H9 (cell line): ENCODE measurements around the gene TMEM44. TPM values are rescaled to one million over a fixed set of nuclear protein-coding genes. Genes with fewer than 3 reads are reported as not detected.
A peak's percentile ranks its signal among the peaks of the same experiment; 100 is the strongest.

Experiments used
- DNase-seq: peaks from one replicate; pipeline ENCODE4 v3.0.0-alpha.2; 2017
- H2AFZ ChIP-seq: one replicate; pipeline ENCODE4 v1.6.1; 2013; ENCODE audit warnings: mild to moderate bottlenecking, low read length, control low read depth, moderate library complexity
- H2AK5ac ChIP-seq: 2 replicates; pipeline ENCODE4 v1.6.1; 2013; ENCODE audit warnings: low read length, control low read depth, mixed read lengths; ENCODE audit not compliant: insufficient read length
- H2BK120ac ChIP-seq: one replicate; pipeline ENCODE4 v1.6.1; 2013; ENCODE audit warnings: low read depth, mild to moderate bottlenecking, low read length, control low read depth, inconsistent platforms; ENCODE audit not compliant: poor library complexity, severe bottlenecking
- H2BK12ac ChIP-seq: 2 replicates; pipeline ENCODE4 v1.6.1; 2013; ENCODE audit warnings: low read length, control low read depth, mixed read lengths, low read depth; ENCODE audit not compliant: insufficient read length
- H2BK15ac ChIP-seq: 2 replicates; pipeline ENCODE4 v1.6.1; 2013; ENCODE audit warnings: low read depth, low read length, control low read depth
- H2BK20ac ChIP-seq: one replicate; pipeline ENCODE4 v1.6.1; 2013; ENCODE audit warnings: low read depth, mild to moderate bottlenecking, low read length, control low read depth, inconsistent platforms; ENCODE audit not compliant: poor library complexity, severe bottlenecking
- H2BK5ac ChIP-seq: 2 replicates; pipeline ENCODE4 v1.6.1; 2013; ENCODE audit warnings: low read length, control low read depth, mixed read lengths; ENCODE audit not compliant: insufficient read length
- H3K14ac ChIP-seq: 2 replicates; pipeline ENCODE4 v1.6.1; 2013; ENCODE audit warnings: low read length, control low read depth; ENCODE audit not compliant: insufficient read depth
- H3K18ac ChIP-seq: 2 replicates; pipeline ENCODE4 v1.6.1; 2013; ENCODE audit warnings: low read depth, mild to moderate bottlenecking, mixed read lengths, low read length, control low read depth; ENCODE audit not compliant: insufficient read length
- H3K23ac ChIP-seq: 2 replicates; pipeline ENCODE4 v1.6.1; 2013; ENCODE audit warnings: low read length, control low read depth, mixed read lengths, low read depth; ENCODE audit not compliant: insufficient read length
- H3K23me2 ChIP-seq: 2 replicates; pipeline ENCODE4 v1.6.1; 2013; ENCODE audit warnings: low read depth, mild to moderate bottlenecking, mixed read lengths, low read length, control low read depth; ENCODE audit not compliant: insufficient read length, poor library complexity, severe bottlenecking
- H3K27ac ChIP-seq: 2 replicates; pipeline ENCODE4 v1.5.1; 2013; ENCODE audit warnings: low read length, control low read depth, mixed read lengths, low read depth; ENCODE audit not compliant: insufficient read length
- H3K27me3 ChIP-seq: 2 replicates; pipeline ENCODE4 v1.6.1; 2013; ENCODE audit warnings: low read length, control low read depth, inconsistent platforms; ENCODE audit not compliant: insufficient read depth
- H3K4ac ChIP-seq: 2 replicates; pipeline ENCODE4 v1.6.1; 2013; ENCODE audit warnings: low read depth, mild to moderate bottlenecking, control low read depth, inconsistent platforms, low read length, moderate library complexity
- H3K4me1 ChIP-seq: 2 replicates; pipeline ENCODE4 v1.6.1; 2013; ENCODE audit warnings: low read length, control low read depth, inconsistent platforms; ENCODE audit not compliant: insufficient read depth
- H3K4me2 ChIP-seq: 2 replicates; pipeline ENCODE4 v1.6.1; 2013; ENCODE audit warnings: low read length, control low read depth, mixed read lengths; ENCODE audit not compliant: insufficient read length, insufficient read depth
- H3K56ac ChIP-seq: 2 replicates; pipeline ENCODE4 v1.6.1; 2013; ENCODE audit warnings: low read depth, mild to moderate bottlenecking, mixed read lengths, low read length, control low read depth; ENCODE audit not compliant: insufficient read length
- H3K79me1 ChIP-seq: 2 replicates; pipeline ENCODE4 v1.6.1; 2013; ENCODE audit warnings: low read depth, mild to moderate bottlenecking, moderate library complexity, low read length, control low read depth, inconsistent platforms; ENCODE audit not compliant: insufficient read depth, poor library complexity, severe bottlenecking
- H3K79me2 ChIP-seq: 2 replicates; pipeline ENCODE4 v1.6.1; 2013; ENCODE audit warnings: low read length, control low read depth, inconsistent platforms; ENCODE audit not compliant: insufficient read depth
- H3K9ac ChIP-seq: 2 replicates; pipeline ENCODE4 v1.6.1; 2013; ENCODE audit warnings: low read length, control low read depth, mixed read lengths; ENCODE audit not compliant: insufficient read length; ENCODE audit errors: extremely low read depth
- H3K9me3 ChIP-seq: one replicate; pipeline ENCODE4 v1.6.1; 2013; ENCODE audit warnings: low read depth, low read length, inconsistent platforms; ENCODE audit not compliant: control insufficient read depth
- H3T11ph ChIP-seq: one replicate; pipeline ENCODE4 v1.6.1; 2013; ENCODE audit warnings: mild to moderate bottlenecking, low read length, control low read depth, inconsistent platforms
- H4K20me1 ChIP-seq: one replicate; pipeline ENCODE4 v1.6.1; 2013; ENCODE audit not compliant: control insufficient read depth, insufficient read length, insufficient read depth
- H4K5ac ChIP-seq: 2 replicates; pipeline ENCODE4 v1.6.1; 2013; ENCODE audit warnings: low read depth, mild to moderate bottlenecking, mixed read lengths, low read length, control low read depth; ENCODE audit not compliant: insufficient read length
- H4K8ac ChIP-seq: replicated peaks from 2 replicates; pipeline ENCODE4 v1.6.1; 2013; ENCODE audit warnings: low read length, control low read depth, mixed read lengths, low read depth; ENCODE audit not compliant: insufficient read length
- H4K91ac ChIP-seq: 2 replicates; pipeline ENCODE4 v1.6.1; 2013; ENCODE audit warnings: low read depth, mild to moderate bottlenecking, moderate library complexity, mixed read lengths, low read length, control low read depth; ENCODE audit not compliant: insufficient read length
- H3K27ac Mint-ChIP-seq, 3 experiments: 2 replicates in 2 of 3; 3 replicates in 1 of 3; pipeline ENCODE4 v1.8.0; 2020 to 2021; ENCODE audit warnings: mixed read lengths in 3 of 3, mild to moderate bottlenecking in 1 of 3, moderate library complexity in 1 of 3
- H3K27me3 Mint-ChIP-seq: 2 replicates; pipeline ENCODE4 v1.8.0; 2021; ENCODE audit warnings: low read depth, mild to moderate bottlenecking, moderate library complexity, mixed read lengths
- H3K36me3 Mint-ChIP-seq, 3 experiments: 2 replicates in 2 of 3; 3 replicates in 1 of 3; pipeline ENCODE4 v1.8.0; 2020 to 2021; ENCODE audit warnings: low read depth in 3 of 3, mixed read lengths in 3 of 3; ENCODE audit not compliant: insufficient read depth in 1 of 3
- H3K4me1 Mint-ChIP-seq, 2 experiments: 2 replicates each; pipeline ENCODE4 v1.8.0; 2020; ENCODE audit warnings: mixed read lengths in 2 of 2
- H3K4me3 Mint-ChIP-seq, 2 experiments: 2 replicates in 1 of 2; 3 replicates in 1 of 2; pipeline ENCODE4 v1.8.0; 2020 to 2021; ENCODE audit warnings: mild to moderate bottlenecking in 2 of 2, mixed read lengths in 2 of 2, moderate library complexity in 1 of 2
- H3K9me3 Mint-ChIP-seq, 2 experiments: 2 replicates in 1 of 2; 3 replicates in 1 of 2; pipeline ENCODE4 v1.8.0; 2020; ENCODE audit warnings: mild to moderate bottlenecking in 2 of 2, mixed read lengths in 2 of 2, moderate library complexity in 1 of 2
- WGBS: extraction: QIAGEN DNeasy Blood & Tissue Kit; methylation state at CpG from one replicate; pipeline ENCODE4 v1.1.7; 2013; ENCODE audit warnings: missing lambda C conversion rate, low lambda C conversion rate, mixed read lengths; ENCODE audit not compliant: insufficient read length; ENCODE audit errors: extremely low coverage; 5-methylcytosine and 5-hydroxymethylcytosine counted together
- total RNA-seq: library from RNA; stranded (reverse); gene quantifications from 2 replicates; pipeline ENCODE4 v1.2.1, GENCODE V29; 2021
- TF ChIP-seq, protein P1 (sequence below): fragments of 200-600 bp; sonication (generic); conservative IDR thresholded peaks from 3 replicates; pipeline ENCODE4 v1.8.0; 2021; ENCODE audit warnings: antibody characterized with exemption, mild to moderate bottlenecking

Gene TMEM44
- total RNA-seq, 1 experiment from 2014 or later = 19.8 TPM

DNA sequence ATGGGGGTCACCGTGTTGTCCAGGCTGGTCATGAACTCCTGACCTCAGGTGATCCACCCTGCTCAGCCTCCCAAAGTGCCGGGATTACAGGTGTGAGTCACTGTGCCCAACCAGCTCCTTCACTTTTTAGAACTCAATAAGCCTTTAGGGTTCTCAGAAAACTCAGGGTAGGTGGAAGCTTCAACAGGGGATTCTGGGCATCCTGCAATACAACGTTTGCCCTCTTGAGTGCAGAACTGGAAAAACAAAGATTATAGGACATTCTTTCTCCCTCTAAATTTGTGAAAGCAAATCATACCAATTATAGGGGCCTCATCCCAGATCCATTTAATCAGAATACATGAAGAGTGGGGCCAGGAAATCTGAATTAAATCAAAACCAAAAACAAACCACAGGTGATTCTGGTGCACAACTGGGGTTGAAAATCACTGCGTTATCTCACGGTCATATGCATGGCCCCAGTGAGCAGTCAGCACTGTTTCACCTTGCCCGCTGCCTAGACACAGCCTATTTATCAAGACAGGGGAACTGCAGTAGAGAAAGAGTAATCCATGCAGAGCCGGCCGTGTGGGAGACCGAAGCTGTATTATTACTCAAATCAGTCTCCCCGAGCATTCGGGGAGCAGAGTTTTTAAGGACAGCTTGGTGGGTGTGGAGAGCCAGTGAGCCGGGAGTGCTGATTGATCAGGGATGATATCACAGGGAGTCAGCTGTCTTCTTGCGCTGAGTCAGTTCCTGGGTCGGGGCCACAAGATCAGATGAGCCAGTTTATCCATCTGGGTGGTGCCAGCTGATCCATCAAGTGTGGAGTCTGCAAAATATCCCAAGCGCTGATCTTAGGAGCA lies 58.4 kb downstream of the TMEM44 start:
- H3K27ac ChIP-seq = no peak overlapping the region
- H3K4ac ChIP-seq = no peak overlapping the region
- no peak overlapping the region for H3K9ac ChIP-seq
- H3K56ac ChIP-seq = no peak overlapping the region
- H4K91ac ChIP-seq = no peak overlapping the region
- no peak overlapping the region for H3T11ph ChIP-seq
- no peaks in the 10 kb centered on the region for H3K23me2 ChIP-seq
- Mint-ChIP-seq H3K4me3 (no peak overlapping the region), H3K27me3 (peaks cover 4% of the 10 kb centered on the region), H3K4me1 (peaks cover 14 to 27% of the 10 kb centered on the region in 2 experiments), H3K9me3 (no peaks in the 10 kb centered on the region), H3K27ac (peak overlapping the region in 2 of 3 experiments; percentile 49 to 55; a peak in 2 of 7 replicates), H3K36me3 (no peaks in the 10 kb centered on the region)
- no peaks in the 10 kb centered on the region for H3K79me1 ChIP-seq
- TF ChIP-seq, protein P1, sequence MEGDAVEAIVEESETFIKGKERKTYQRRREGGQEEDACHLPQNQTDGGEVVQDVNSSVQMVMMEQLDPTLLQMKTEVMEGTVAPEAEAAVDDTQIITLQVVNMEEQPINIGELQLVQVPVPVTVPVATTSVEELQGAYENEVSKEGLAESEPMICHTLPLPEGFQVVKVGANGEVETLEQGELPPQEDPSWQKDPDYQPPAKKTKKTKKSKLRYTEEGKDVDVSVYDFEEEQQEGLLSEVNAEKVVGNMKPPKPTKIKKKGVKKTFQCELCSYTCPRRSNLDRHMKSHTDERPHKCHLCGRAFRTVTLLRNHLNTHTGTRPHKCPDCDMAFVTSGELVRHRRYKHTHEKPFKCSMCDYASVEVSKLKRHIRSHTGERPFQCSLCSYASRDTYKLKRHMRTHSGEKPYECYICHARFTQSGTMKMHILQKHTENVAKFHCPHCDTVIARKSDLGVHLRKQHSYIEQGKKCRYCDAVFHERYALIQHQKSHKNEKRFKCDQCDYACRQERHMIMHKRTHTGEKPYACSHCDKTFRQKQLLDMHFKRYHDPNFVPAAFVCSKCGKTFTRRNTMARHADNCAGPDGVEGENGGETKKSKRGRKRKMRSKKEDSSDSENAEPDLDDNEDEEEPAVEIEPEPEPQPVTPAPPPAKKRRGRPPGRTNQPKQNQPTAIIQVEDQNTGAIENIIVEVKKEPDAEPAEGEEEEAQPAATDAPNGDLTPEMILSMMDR = no peak; the same call in 2 of the 3 replicates
- H4K5ac ChIP-seq = no peak overlapping the region
- H3K4me1 ChIP-seq = no peaks in the 10 kb centered on the region
- H3K23ac ChIP-seq = no peak overlapping the region
- H2BK5ac ChIP-seq = no peak overlapping the region
- no peak overlapping the region for H3K4me2 ChIP-seq
- no peak overlapping the region for H2BK12ac ChIP-seq
- no peak overlapping the region for H3K14ac ChIP-seq
- H2AK5ac ChIP-seq = no peak overlapping the region
- H3K9me3 ChIP-seq = no peaks in the 10 kb centered on the region
- no peak overlapping the region for H2AFZ ChIP-seq
- H2BK120ac ChIP-seq = no peak overlapping the region
- H4K20me1 ChIP-seq = no peaks in the 10 kb centered on the region
- H2BK15ac ChIP-seq = no peak overlapping the region
- H3K18ac ChIP-seq = no peak overlapping the region
- H3K79me2 ChIP-seq = no peaks in the 10 kb centered on the region
- WGBS = no CpG with 5 or more reads among the region's 15 CpGs
- no peak for DNase-seq
- no peak overlapping the region for H4K8ac ChIP-seq
- H3K27me3 ChIP-seq = no peaks in the 10 kb centered on the region
- H2BK20ac ChIP-seq = no peak overlapping the region
